ENCODE data around the gene SNX17. TPM values are rescaled to one million over a fixed set of nuclear protein-coding genes. Genes with fewer than 3 reads are reported as not detected.
"Not testable (repeated sequence)": the region's sequence is repeated elsewhere in the genome, so short reads cannot be mapped to it uniquely, and the experiment has no call there.

SNX17 gene
- total and polyA plus RNA-seq, 12 donors, result 32.4 to 82.5 (median 68.8) TPM

- Histone ChIP-seq H3K4me3 (no peak overlapping the region), H3K9me3 (no peaks in the 10 kb centered on the region), H3K4me1 (no peaks in the 10 kb centered on the region), H3K27me3 (no peaks in the 10 kb centered on the region), H3K27ac (no peak overlapping the region), H3K36me3 (peaks cover 0 to 100% (median 70%) of the 10 kb centered on the region in 9 donors)
- WGBS, 2 donors, result 96 to 98% methylated on average over 7 of the region's 7 CpGs
- ATAC-seq (no peak), DNase-seq (no peak)
- intact Hi-C loops (cut with DNase I), result no loop called here
- TF ChIP-seq CTCF (IDR thresholded peaks at IDR 0.05), result no peak
Observed at GRCh38 chr2:27336173-27336572, 34.2 kb upstream of the SNX17 start.

GRCh38 chr2:27347641-27348040, 22.8 kb upstream of the SNX17 start:
- H3K4me1 ChIP-seq, result peaks cover 0 to 6% (median 0%) of the 10 kb centered on the region in 9 donors
- peak in 1 of 8 donors; percentile 51 for ATAC-seq
- H3K4me3 ChIP-seq, result no peak overlapping the region
- TF ChIP-seq CTCF (IDR thresholded peaks at IDR 0.05), result no peak
- no peaks in the 10 kb centered on the region for H3K9me3 ChIP-seq
- H3K36me3 ChIP-seq, result peaks cover 0 to 27% (median 6%) of the 10 kb centered on the region in 9 donors
- intact Hi-C loops (cut with DNase I), result no loop called here
- no peaks in the 10 kb centered on the region for H3K27me3 ChIP-seq
- DNase-seq, result no peak
- 89 to 95% methylated on average over 2 of the region's 2 CpGs for WGBS, 2 donors
- H3K27ac ChIP-seq, result no peak overlapping the region

GRCh38 chr2:27350106-27350693, 20.2 kb upstream of the SNX17 start:
- intact Hi-C loops (cut with DNase I), result loop anchor here in 2 of 10 donors (5.0 to 10.0 kb wide), 2 partner anchors 135 to 218 kb away; partner anchors contain the start of genes ATRAID (in 1 of the 2), CAD (in 1 of the 2), PREB (in 1 of the 2) and SLC5A6 (in 1 of the 2)
- no peak for DNase-seq
- ATAC-seq, result no peak
- 87% methylated on average over 7 of the region's 7 CpGs for WGBS, 2 donors
- H3K4me1 ChIP-seq, result peaks cover 0 to 25% (median 13%) of the 10 kb centered on the region in 9 donors
- H3K27ac ChIP-seq, result no peak overlapping the region
- no peaks in the 10 kb centered on the region for H3K27me3 ChIP-seq
- no peak overlapping the region for H3K4me3 ChIP-seq
- no peak for TF ChIP-seq CTCF (IDR thresholded peaks at IDR 0.05)
- H3K36me3 ChIP-seq, result peaks cover 0 to 18% (median 0%) of the 10 kb centered on the region in 9 donors
- H3K9me3 ChIP-seq, result no peaks in the 10 kb centered on the region

- Histone ChIP-seq H3K9me3 (no peaks in the 10 kb centered on the region), H3K4me3 (no peak overlapping the region), H3K27ac (no peak overlapping the region), H3K27me3 (no peaks in the 10 kb centered on the region), H3K4me1 (peaks cover 0 to 34% (median 24%) of the 10 kb centered on the region in 9 donors), H3K36me3 (peaks cover 0 to 18% (median 0%) of the 10 kb centered on the region in 9 donors)
- ATAC-seq (no peak), DNase-seq (no peak)
- 84 to 87% methylated on average over 6 of the region's 6 CpGs for WGBS, 2 donors
- no peak for TF ChIP-seq CTCF (IDR thresholded peaks at IDR 0.05)
- intact Hi-C loops (cut with DNase I), result loop anchor here in 2 of 10 donors (5.0 to 10.0 kb wide), 2 partner anchors 137 to 220 kb away; partner anchors contain the start of genes ATRAID (in 1 of the 2), CAD (in 1 of the 2), PREB (in 1 of the 2) and SLC5A6 (in 1 of the 2)
Observed at GRCh38 chr2:27351802-27352598, 18.4 kb upstream of the SNX17 start.

- not testable (repeated sequence) for H3K4me3 ChIP-seq, DNase-seq, H3K27me3 ChIP-seq, ATAC-seq, H3K9me3 ChIP-seq, H3K27ac ChIP-seq
- whole genome bisulfite sequencing, 2 donors, result 94 to 98% methylated on average over 5 of the region's 5 CpGs
- H3K36me3 ChIP-seq, result peaks cover 0 to 12% (median 0%) of the 10 kb centered on the region in 9 donors
- intact Hi-C loops (cut with DNase I), result loop anchor here in 2 of 10 donors (5.0 to 10.0 kb wide), 2 partner anchors 139 to 221 kb away; partner anchors contain the start of genes ATRAID (in 1 of the 2), CAD (in 1 of the 2), PREB (in 1 of the 2) and SLC5A6 (in 1 of the 2)
- peaks cover 0 to 45% (median 36%) of the 10 kb centered on the region in 9 donors for H3K4me1 ChIP-seq
Observed at GRCh38 chr2:27353386-27353761, 17.0 kb upstream of the SNX17 start.
